ENCODE results near the gene OSTN. TPM values are rescaled to one million over a fixed set of nuclear protein-coding genes. Genes with fewer than 3 reads are reported as not detected.

OSTN gene
- total RNA-seq, 1 experiment from 2014 or later: 1.8 TPM

GRCh38 chr3:191166368-191166767, 32.7 kb upstream of the OSTN start:
- H3K36me3 ChIP-seq (ENCODE audit: low read depth, low read length): no peaks in the 10 kb centered on the region
- no peak overlapping the region for H2AFZ ChIP-seq (ENCODE audit: low read length)
- no peak overlapping the region for H3K4me2 ChIP-seq (ENCODE audit: low read length)
- DNase-seq: no peak
- ChIA-PET CTCF (no interaction called here), POLR2A (ENCODE audit: unreplicated experiment) (no interaction called here)
- no peaks in the 10 kb centered on the region; the same call in 1 of the 2 replicates for H3K4me1 ChIP-seq (ENCODE audit: insufficient read depth, low read length)
- no peaks in the 10 kb centered on the region for H3K79me2 ChIP-seq (ENCODE audit: low read length)
- no peaks in the 10 kb centered on the region for H3F3A ChIP-seq (ENCODE audit: low read length, unreplicated experiment)
- H3K9me3 ChIP-seq (ENCODE audit: low read length): no peaks in the 10 kb centered on the region
- no peaks in the 10 kb centered on the region for H3K9me2 ChIP-seq (replicated peaks; ENCODE audit: low read length)
- TF ChIP-seq EZH2 (IDR thresholded peaks at IDR 0.05; ENCODE audit: low read length, unreplicated experiment) (no peak), EZH2phosphoT487 (IDR thresholded peaks at IDR 0.05; ENCODE audit: borderline replicate concordance, low read length) (no peak), CTCF (conservative IDR thresholded peaks at IDR 0.05; ENCODE audit: low read depth, low read length) (no peak)
- H3K9ac ChIP-seq (ENCODE audit: low read length): no peak overlapping the region
- no peak for ATAC-seq
- no TSS peak for BruUV-seq (replicated peaks)
- H3K27ac ChIP-seq (ENCODE audit: low read length): no peak overlapping the region
- no peaks in the 10 kb centered on the region for H3K27me3 ChIP-seq (ENCODE audit: low read length)
- no peak overlapping the region for H3K4me3 ChIP-seq (ENCODE audit: low read length)
- intact Hi-C loops (cut with micrococcal nuclease): no loop called here
- H4K20me1 ChIP-seq (ENCODE audit: low read length): no peaks in the 10 kb centered on the region

DNA sequence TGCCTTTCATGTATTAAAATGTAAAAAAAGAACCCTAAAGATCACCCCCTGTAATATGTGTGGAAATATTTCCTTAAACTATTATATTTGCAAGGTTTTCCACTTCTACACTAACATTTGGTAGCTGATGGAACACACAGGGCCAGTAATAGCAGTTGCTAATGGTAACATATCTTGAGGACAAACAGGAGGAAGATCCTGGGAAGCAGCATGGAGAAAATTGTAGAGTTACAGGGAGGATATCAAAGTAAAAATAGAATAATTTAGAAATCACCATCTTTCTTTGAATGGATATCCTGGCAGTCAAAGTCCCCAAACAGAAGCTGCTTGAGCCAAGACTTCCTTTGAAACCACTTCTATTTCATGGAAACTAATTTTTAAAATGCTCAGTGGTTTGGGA, 29.5 kb upstream of the OSTN start:
- H3K4me3 ChIP-seq (ENCODE audit: low read length): no peak overlapping the region
- H3K79me2 ChIP-seq (ENCODE audit: low read length): no peaks in the 10 kb centered on the region
- H3K9me3 ChIP-seq (ENCODE audit: low read length): no peaks in the 10 kb centered on the region
- H3K27ac ChIP-seq (ENCODE audit: low read length): no peak overlapping the region
- ChIA-PET CTCF (no interaction called here), POLR2A (ENCODE audit: unreplicated experiment) (no interaction called here)
- no peak overlapping the region for H3K9ac ChIP-seq (ENCODE audit: low read length)
- H3K36me3 ChIP-seq (ENCODE audit: low read depth, low read length): no peaks in the 10 kb centered on the region
- no peaks in the 10 kb centered on the region for H3K4me1 ChIP-seq (ENCODE audit: insufficient read depth, low read length)
- no peaks in the 10 kb centered on the region for H3K27me3 ChIP-seq (ENCODE audit: low read length)
- no peaks in the 10 kb centered on the region for H4K20me1 ChIP-seq (ENCODE audit: low read length)
- no peaks in the 10 kb centered on the region for H3F3A ChIP-seq (ENCODE audit: low read length, unreplicated experiment)
- no peak overlapping the region for H2AFZ ChIP-seq (ENCODE audit: low read length)
- TF ChIP-seq EZH2phosphoT487 (IDR thresholded peaks at IDR 0.05; ENCODE audit: borderline replicate concordance, low read length) (no peak), CTCF (conservative IDR thresholded peaks at IDR 0.05; ENCODE audit: low read depth, low read length) (no peak), EZH2 (IDR thresholded peaks at IDR 0.05; ENCODE audit: low read length, unreplicated experiment) (no peak)
- no peak for ATAC-seq
- BruUV-seq (replicated peaks): no TSS peak
- DNase-seq: no peak
- H3K9me2 ChIP-seq (replicated peaks; ENCODE audit: low read length): no peaks in the 10 kb centered on the region
- intact Hi-C loops (cut with micrococcal nuclease): no loop called here
- no peak overlapping the region for H3K4me2 ChIP-seq (ENCODE audit: low read length)

DNA sequence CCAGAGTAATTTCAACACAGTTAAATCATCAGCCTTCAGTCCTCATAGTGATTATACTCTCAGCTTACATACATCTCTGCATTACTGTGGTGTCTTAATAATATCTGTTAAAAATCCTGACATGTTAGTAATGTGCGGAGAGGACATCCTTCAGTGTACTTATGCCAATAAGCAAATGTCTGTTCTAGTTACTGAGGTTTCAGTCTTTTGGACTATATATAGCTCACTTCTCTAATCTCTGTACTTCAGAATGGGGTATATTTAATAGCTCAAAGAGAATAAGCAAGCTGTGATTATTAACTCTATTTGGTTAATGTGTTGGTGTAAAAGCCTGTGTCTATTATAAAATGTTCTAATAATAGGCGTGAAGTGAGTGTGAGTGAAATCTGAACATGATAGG, 28.9 kb upstream of the OSTN start:
- H3K9ac ChIP-seq (ENCODE audit: low read length): no peak overlapping the region
- no peaks in the 10 kb centered on the region for H3K4me1 ChIP-seq (ENCODE audit: insufficient read depth, low read length)
- no peaks in the 10 kb centered on the region for H3K9me2 ChIP-seq (replicated peaks; ENCODE audit: low read length)
- no peaks in the 10 kb centered on the region for H3K36me3 ChIP-seq (ENCODE audit: low read depth, low read length)
- no TSS peak for BruUV-seq (replicated peaks)
- ATAC-seq (no peak), DNase-seq (no peak)
- no peak overlapping the region for H2AFZ ChIP-seq (ENCODE audit: low read length)
- POLR2A ChIA-PET (ENCODE audit: unreplicated experiment): no interaction called here
- CTCF ChIA-PET: no interaction called here
- H3K4me3 ChIP-seq (ENCODE audit: low read length): no peak overlapping the region
- no peaks in the 10 kb centered on the region for H3K27me3 ChIP-seq (ENCODE audit: low read length)
- no peaks in the 10 kb centered on the region for H3K79me2 ChIP-seq (ENCODE audit: low read length)
- no peak for TF ChIP-seq EZH2 (IDR thresholded peaks at IDR 0.05; ENCODE audit: low read length, unreplicated experiment)
- TF ChIP-seq EZH2phosphoT487 (IDR thresholded peaks at IDR 0.05; ENCODE audit: borderline replicate concordance, low read length): no peak
- no peak for TF ChIP-seq CTCF (conservative IDR thresholded peaks at IDR 0.05; ENCODE audit: low read depth, low read length)
- no peak overlapping the region for H3K27ac ChIP-seq (ENCODE audit: low read length)
- H3F3A ChIP-seq (ENCODE audit: low read length, unreplicated experiment): no peaks in the 10 kb centered on the region
- intact Hi-C loops (cut with micrococcal nuclease): no loop called here
- no peaks in the 10 kb centered on the region for H3K9me3 ChIP-seq (ENCODE audit: low read length)
- no peaks in the 10 kb centered on the region for H4K20me1 ChIP-seq (ENCODE audit: low read length)
- no peak overlapping the region for H3K4me2 ChIP-seq (ENCODE audit: low read length)

All from PC-3 (cell line).